ENCODE data around the gene ATP1B3.

ATP1B3 gene

DNA sequence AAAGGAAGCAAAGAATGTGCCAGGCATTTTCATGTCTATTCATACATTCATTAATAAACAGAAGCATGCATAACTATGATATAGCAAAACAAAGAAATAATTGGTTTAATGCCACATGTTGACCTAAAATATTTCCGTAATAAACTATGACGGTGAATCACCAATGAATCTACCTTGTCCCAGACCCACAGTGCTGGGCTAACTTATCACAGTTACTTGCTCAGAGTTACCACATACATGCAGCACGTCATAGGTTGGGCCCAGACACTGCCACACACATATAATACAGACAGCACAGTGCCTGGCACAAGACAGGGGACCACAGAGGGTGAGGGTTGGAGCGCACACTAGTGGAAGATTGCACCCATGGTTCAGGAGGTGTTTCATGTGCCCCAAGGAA lies 86.9 kb downstream of the ATP1B3 start:
- H3K9me2 ChIP-seq (replicated peaks; ENCODE audit: control insufficient read depth, low read length), result no peaks in the 10 kb centered on the region
- no peak overlapping the region for H3K27ac ChIP-seq (ENCODE audit: low read depth, low read length)
- peaks cover 14% of the 10 kb centered on the region for H3F3A ChIP-seq (ENCODE audit: control insufficient read depth, insufficient read depth)
- H3K4me1 ChIP-seq (ENCODE audit: control insufficient read depth, low read length), result peaks cover 20% of the 10 kb centered on the region
- no peaks in the 10 kb centered on the region for H3K79me2 ChIP-seq (ENCODE audit: control insufficient read depth, low read length)
- H3K27me3 ChIP-seq (ENCODE audit: control insufficient read depth, low read length), result no peaks in the 10 kb centered on the region
- no peak overlapping the region for H3K4me3 ChIP-seq (ENCODE audit: low read length)
- H4K20me1 ChIP-seq (ENCODE audit: control insufficient read depth, insufficient read depth, low read depth, low read length), result no peaks in the 10 kb centered on the region
- TF ChIP-seq EZH2phosphoT487 (IDR thresholded peaks at IDR 0.05; ENCODE audit: borderline replicate concordance, low read length), result no peak
- TF ChIP-seq, protein P1, sequence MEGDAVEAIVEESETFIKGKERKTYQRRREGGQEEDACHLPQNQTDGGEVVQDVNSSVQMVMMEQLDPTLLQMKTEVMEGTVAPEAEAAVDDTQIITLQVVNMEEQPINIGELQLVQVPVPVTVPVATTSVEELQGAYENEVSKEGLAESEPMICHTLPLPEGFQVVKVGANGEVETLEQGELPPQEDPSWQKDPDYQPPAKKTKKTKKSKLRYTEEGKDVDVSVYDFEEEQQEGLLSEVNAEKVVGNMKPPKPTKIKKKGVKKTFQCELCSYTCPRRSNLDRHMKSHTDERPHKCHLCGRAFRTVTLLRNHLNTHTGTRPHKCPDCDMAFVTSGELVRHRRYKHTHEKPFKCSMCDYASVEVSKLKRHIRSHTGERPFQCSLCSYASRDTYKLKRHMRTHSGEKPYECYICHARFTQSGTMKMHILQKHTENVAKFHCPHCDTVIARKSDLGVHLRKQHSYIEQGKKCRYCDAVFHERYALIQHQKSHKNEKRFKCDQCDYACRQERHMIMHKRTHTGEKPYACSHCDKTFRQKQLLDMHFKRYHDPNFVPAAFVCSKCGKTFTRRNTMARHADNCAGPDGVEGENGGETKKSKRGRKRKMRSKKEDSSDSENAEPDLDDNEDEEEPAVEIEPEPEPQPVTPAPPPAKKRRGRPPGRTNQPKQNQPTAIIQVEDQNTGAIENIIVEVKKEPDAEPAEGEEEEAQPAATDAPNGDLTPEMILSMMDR (IDR thresholded peaks at IDR 0.05; ENCODE audit: low read depth, low read length, poor library complexity, severe bottlenecking), result no peak
- no peak overlapping the region for H3K4me2 ChIP-seq (ENCODE audit: low read length)
- H3K9me3 ChIP-seq (ENCODE audit: control insufficient read depth, insufficient read depth, low read length), result no peaks in the 10 kb centered on the region
- peaks cover 79% of the 10 kb centered on the region for H3K36me3 ChIP-seq (ENCODE audit: control insufficient read depth, low read length)

DNA sequence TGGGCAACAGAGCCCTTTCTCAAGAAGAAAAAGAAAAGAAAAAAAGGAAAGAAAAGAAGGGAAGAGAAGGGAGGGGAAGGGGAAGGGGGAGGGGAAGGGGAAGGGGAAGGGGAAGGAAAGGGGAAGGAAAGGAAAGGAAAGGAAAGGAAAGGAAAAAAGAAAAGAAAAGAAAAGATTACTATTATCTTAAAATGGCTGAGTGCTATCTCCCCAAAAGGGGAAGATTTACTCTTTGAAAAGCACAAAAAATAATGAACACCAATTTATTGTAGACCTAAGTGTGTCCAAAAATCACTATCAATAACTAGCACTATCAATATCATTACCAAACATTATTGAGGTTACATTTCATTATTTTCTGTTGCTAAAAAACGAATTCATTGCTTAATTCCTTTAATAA lies 89.0 kb downstream of the ATP1B3 start:
- no peak for TF ChIP-seq EZH2phosphoT487 (IDR thresholded peaks at IDR 0.05; ENCODE audit: borderline replicate concordance, low read length)
- TF ChIP-seq, protein P1 (IDR thresholded peaks at IDR 0.05; ENCODE audit: low read depth, low read length, poor library complexity, severe bottlenecking), result no peak
- no peaks in the 10 kb centered on the region for H3K9me3 ChIP-seq (ENCODE audit: control insufficient read depth, insufficient read depth, low read length)
- H3F3A ChIP-seq (ENCODE audit: control insufficient read depth, insufficient read depth), result peaks cover 14% of the 10 kb centered on the region
- peaks cover 70% of the 10 kb centered on the region for H3K36me3 ChIP-seq (ENCODE audit: control insufficient read depth, low read length)
- no peak overlapping the region for H3K4me3 ChIP-seq (ENCODE audit: low read length)
- H4K20me1 ChIP-seq (ENCODE audit: control insufficient read depth, insufficient read depth, low read depth, low read length), result no peaks in the 10 kb centered on the region
- H3K27me3 ChIP-seq (ENCODE audit: control insufficient read depth, low read length), result no peaks in the 10 kb centered on the region
- no peaks in the 10 kb centered on the region for H3K9me2 ChIP-seq (replicated peaks; ENCODE audit: control insufficient read depth, low read length)
- H3K4me2 ChIP-seq (ENCODE audit: low read length), result no peak overlapping the region
- H3K79me2 ChIP-seq (ENCODE audit: control insufficient read depth, low read length), result no peaks in the 10 kb centered on the region
- H3K4me1 ChIP-seq (ENCODE audit: control insufficient read depth, low read length), result peaks cover 20% of the 10 kb centered on the region
- no peak overlapping the region for H3K27ac ChIP-seq (ENCODE audit: low read depth, low read length)

DNA sequence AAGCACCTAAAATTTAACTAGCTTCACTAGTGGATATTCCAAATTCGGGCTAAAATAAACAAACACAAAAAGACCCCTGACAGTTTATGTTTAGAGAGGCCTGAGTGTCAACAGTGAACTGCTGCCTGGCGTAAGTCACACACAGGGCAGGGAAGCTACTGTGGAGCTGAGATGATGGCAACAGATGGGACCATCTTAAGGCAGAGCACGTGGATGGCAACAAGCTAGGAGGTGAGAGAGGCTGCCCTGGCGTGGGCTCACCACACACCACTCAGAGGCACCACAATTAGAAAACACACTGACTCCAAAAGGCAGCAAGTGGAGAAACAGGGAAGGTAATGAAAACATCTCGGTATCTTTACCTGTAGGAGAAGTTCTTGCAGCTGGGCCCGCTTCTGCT lies 93.3 kb downstream of the ATP1B3 start:
- Histone ChIP-seq H3K27ac (ENCODE audit: low read depth, low read length) (no peak overlapping the region), H3F3A (ENCODE audit: control insufficient read depth, insufficient read depth) (peaks cover 3% of the 10 kb centered on the region), H3K9me2 (replicated peaks; ENCODE audit: control insufficient read depth, low read length) (no peaks in the 10 kb centered on the region), H3K4me1 (ENCODE audit: control insufficient read depth, low read length) (no peaks in the 10 kb centered on the region; the same call in 1 of the 2 replicates), H3K27me3 (ENCODE audit: control insufficient read depth, low read length) (no peaks in the 10 kb centered on the region), H3K79me2 (ENCODE audit: control insufficient read depth, low read length) (no peaks in the 10 kb centered on the region), H4K20me1 (ENCODE audit: control insufficient read depth, insufficient read depth, low read depth, low read length) (no peaks in the 10 kb centered on the region), H3K4me2 (ENCODE audit: low read length) (no peak overlapping the region), H3K4me3 (ENCODE audit: low read length) (no peak overlapping the region), H3K9me3 (ENCODE audit: control insufficient read depth, insufficient read depth, low read length) (no peaks in the 10 kb centered on the region), H3K36me3 (ENCODE audit: control insufficient read depth, low read length) (peaks cover 55% of the 10 kb centered on the region)
- no peak for TF ChIP-seq EZH2phosphoT487 (IDR thresholded peaks at IDR 0.05; ENCODE audit: borderline replicate concordance, low read length)
- TF ChIP-seq, protein P1 (IDR thresholded peaks at IDR 0.05; ENCODE audit: low read depth, low read length, poor library complexity, severe bottlenecking), result no peak
